Measurements from ENCODE around the gene RNF14. TPM values are rescaled to one million over a fixed set of nuclear protein-coding genes. Genes with fewer than 3 reads are reported as not detected.

RNF14 gene
- total RNA-seq, 1 experiment from 2014 or later = 72.1 TPM

GRCh38 chr5:141973871-141974595 is 5.1 kb downstream of the RNF14 start:
- Histone ChIP-seq H3K4me3 (ENCODE audit: low read depth in 2 of 2, low read length in 2 of 2) (no peak overlapping the region), H3K27ac (ENCODE audit: low read length) (no peak overlapping the region), H3K4me1 (ENCODE audit: control insufficient read depth, insufficient read depth, low read length) (peaks cover 9% of the 10 kb centered on the region), H3K9me3 (ENCODE audit: control insufficient read depth, insufficient read depth, low read depth, low read length) (no peaks in the 10 kb centered on the region), H3K27me3 (ENCODE audit: control insufficient read depth, insufficient read depth, low read length) (no peaks in the 10 kb centered on the region), H3K36me3 (ENCODE audit: control insufficient read depth, insufficient read depth, low read length) (peaks cover 48% of the 10 kb centered on the region)
- CTCF ChIA-PET = no interaction called here
- intact Hi-C loops (cut with micrococcal nuclease; ENCODE audit: unreplicated experiment) (no loop called here), in situ Hi-C loops (cut with HindIII; ENCODE audit: low pct_unique_long_range_greater_than_20kb, low sequenced_read_pairs) (no loop called here)
- no peak for TF ChIP-seq POLR2AphosphoS5 (IDR thresholded peaks at IDR 0.05; ENCODE audit: low read depth, low read length)
- TF ChIP-seq, protein P1, sequence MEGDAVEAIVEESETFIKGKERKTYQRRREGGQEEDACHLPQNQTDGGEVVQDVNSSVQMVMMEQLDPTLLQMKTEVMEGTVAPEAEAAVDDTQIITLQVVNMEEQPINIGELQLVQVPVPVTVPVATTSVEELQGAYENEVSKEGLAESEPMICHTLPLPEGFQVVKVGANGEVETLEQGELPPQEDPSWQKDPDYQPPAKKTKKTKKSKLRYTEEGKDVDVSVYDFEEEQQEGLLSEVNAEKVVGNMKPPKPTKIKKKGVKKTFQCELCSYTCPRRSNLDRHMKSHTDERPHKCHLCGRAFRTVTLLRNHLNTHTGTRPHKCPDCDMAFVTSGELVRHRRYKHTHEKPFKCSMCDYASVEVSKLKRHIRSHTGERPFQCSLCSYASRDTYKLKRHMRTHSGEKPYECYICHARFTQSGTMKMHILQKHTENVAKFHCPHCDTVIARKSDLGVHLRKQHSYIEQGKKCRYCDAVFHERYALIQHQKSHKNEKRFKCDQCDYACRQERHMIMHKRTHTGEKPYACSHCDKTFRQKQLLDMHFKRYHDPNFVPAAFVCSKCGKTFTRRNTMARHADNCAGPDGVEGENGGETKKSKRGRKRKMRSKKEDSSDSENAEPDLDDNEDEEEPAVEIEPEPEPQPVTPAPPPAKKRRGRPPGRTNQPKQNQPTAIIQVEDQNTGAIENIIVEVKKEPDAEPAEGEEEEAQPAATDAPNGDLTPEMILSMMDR (IDR thresholded peaks at IDR 0.05) = no peak
- ATAC-seq = no peak
- DNase-seq (ENCODE audit: low read depth, low spot score) = no peak
- POLR2A ChIA-PET = no interaction called here
- no TSS peak for BruUV-seq (replicated peaks)

DNA sequence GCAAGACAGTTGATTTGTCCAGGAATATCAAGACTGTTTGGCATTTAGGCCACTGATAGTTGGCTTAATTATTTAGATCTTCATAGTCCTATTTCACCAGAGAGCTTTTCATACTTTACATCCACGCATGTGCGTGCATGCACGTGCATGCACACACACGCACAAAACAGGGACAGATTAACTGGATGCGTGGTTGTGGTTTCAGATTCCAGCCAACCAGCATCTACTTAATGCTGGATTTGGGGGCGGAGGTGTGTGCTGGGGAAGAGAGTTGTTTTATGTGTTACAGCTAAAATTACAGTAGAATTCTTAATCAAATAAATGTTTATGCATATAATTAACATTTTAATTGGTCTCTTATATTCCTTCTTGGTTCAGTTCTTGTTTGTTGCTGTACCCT is 7.3 kb downstream of the RNF14 start:
- ATAC-seq (no peak), DNase-seq (ENCODE audit: low read depth, low spot score) (no peak)
- no peaks in the 10 kb centered on the region for H3K9me3 ChIP-seq (ENCODE audit: control insufficient read depth, insufficient read depth, low read depth, low read length)
- BruUV-seq (replicated peaks) = no TSS peak
- ChIA-PET POLR2A (no interaction called here), CTCF (interaction anchor here (0.6 kb wide), 1 partner anchor 299 kb away, joined by 3 read pairs; no protein-coding TSS in a partner anchor)
- TF ChIP-seq, protein P1 (IDR thresholded peaks at IDR 0.05) = no peak
- TF ChIP-seq REST (IDR thresholded peaks at IDR 0.05; ENCODE audit: insufficient read depth in 1 of 2, low read depth in 2 of 2, low read length in 1 of 2) (no peak), POLR2AphosphoS5 (IDR thresholded peaks at IDR 0.05; ENCODE audit: low read depth, low read length) (no peak), TCF7L2 (IDR thresholded peaks at IDR 0.05; ENCODE audit: low read depth, low read length) (no peak), SIN3A (IDR thresholded peaks at IDR 0.05; ENCODE audit: borderline replicate concordance, insufficient read depth, low read depth, low read length) (no peak)
- no peak overlapping the region for H3K27ac ChIP-seq (ENCODE audit: low read length)
- H3K36me3 ChIP-seq (ENCODE audit: control insufficient read depth, insufficient read depth, low read length) = peaks cover 48% of the 10 kb centered on the region
- in situ Hi-C loops (cut with HindIII; ENCODE audit: low pct_unique_long_range_greater_than_20kb, low sequenced_read_pairs) (no loop called here), intact Hi-C loops (cut with micrococcal nuclease; ENCODE audit: unreplicated experiment) (no loop called here)
- H3K4me1 ChIP-seq (ENCODE audit: control insufficient read depth, insufficient read depth, low read length) = no peaks in the 10 kb centered on the region
- H3K27me3 ChIP-seq (ENCODE audit: control insufficient read depth, insufficient read depth, low read length) = no peaks in the 10 kb centered on the region
- H3K4me3 ChIP-seq (ENCODE audit: low read depth in 2 of 2, low read length in 2 of 2) = no peak overlapping the region
